Thymus (tissue), 11 donors: ENCODE data around the gene UBE4A. TPM values are rescaled to one million over a fixed set of nuclear protein-coding genes. Genes with fewer than 3 reads are reported as not detected.

Experiments
- DNase-seq, 9 donors: peaks; one replicate each; pipeline ENCODE4 v3.0.0-alpha.2; 2013; ENCODE audit warnings: low spot score in 9 of 9, low read depth in 6 of 9, missing footprints in 1 of 9
- H3K27ac ChIP-seq, 2 donors: one replicate each; pipeline ENCODE4 v1.5.1; 2013; ENCODE audit warnings: control low read depth in 1 of 2, low read depth in 1 of 2, low read length in 1 of 2, mild to moderate bottlenecking in 1 of 2, moderate library complexity in 1 of 2
- H3K27me3 ChIP-seq, 2 donors: one replicate each; pipeline ENCODE4 v1.5.1; 2013; ENCODE audit warnings: low read length in 1 of 2; ENCODE audit not compliant: control insufficient read depth in 2 of 2, insufficient read depth in 1 of 2
- H3K36me3 ChIP-seq, 2 donors: one replicate each; pipeline ENCODE4 v1.5.1; 2013; ENCODE audit warnings: low read length in 1 of 2, mild to moderate bottlenecking in 1 of 2, moderate library complexity in 1 of 2; ENCODE audit not compliant: control insufficient read depth in 2 of 2, insufficient read depth in 2 of 2
- H3K4me1 ChIP-seq, 2 donors: one replicate each; pipeline ENCODE4 v1.5.1; 2013; ENCODE audit warnings: low read length in 2 of 2; ENCODE audit not compliant: control insufficient read depth in 2 of 2, insufficient read depth in 2 of 2
- H3K4me3 ChIP-seq, 2 donors: one replicate each; pipeline ENCODE4 v1.5.1; 2013; ENCODE audit warnings: low read length in 2 of 2, control low read depth in 1 of 2, mild to moderate bottlenecking in 1 of 2
- H3K9me3 ChIP-seq, 2 donors: one replicate each; pipeline ENCODE4 v1.5.1; 2013; ENCODE audit warnings: low read length in 1 of 2, mild to moderate bottlenecking in 1 of 2; ENCODE audit not compliant: control insufficient read depth in 2 of 2, insufficient read depth in 1 of 2
- WGBS: extraction: QIAGEN DNeasy Blood & Tissue Kit; methylation state at CpG from one replicate; pipeline ENCODE4 v1.1.7; 2013; 5-methylcytosine and 5-hydroxymethylcytosine counted together
- polyA plus RNA-seq: library from polyadenylated mRNA; stranded (reverse); fragments of 200-250 nt; gene quantifications from one replicate; pipeline ENCODE4 v1.2.3, GENCODE V29; 2013
- total RNA-seq: library from RNA; stranded (reverse); fragments of 120-200 nt; gene quantifications from one replicate; pipeline ENCODE4 v1.2.4, GENCODE V29; 2013
- donor health status: healthy.

The UBE4A gene
- total and polyA plus RNA-seq, 2 donors: 22.2 to 40.6 TPM

DNA sequence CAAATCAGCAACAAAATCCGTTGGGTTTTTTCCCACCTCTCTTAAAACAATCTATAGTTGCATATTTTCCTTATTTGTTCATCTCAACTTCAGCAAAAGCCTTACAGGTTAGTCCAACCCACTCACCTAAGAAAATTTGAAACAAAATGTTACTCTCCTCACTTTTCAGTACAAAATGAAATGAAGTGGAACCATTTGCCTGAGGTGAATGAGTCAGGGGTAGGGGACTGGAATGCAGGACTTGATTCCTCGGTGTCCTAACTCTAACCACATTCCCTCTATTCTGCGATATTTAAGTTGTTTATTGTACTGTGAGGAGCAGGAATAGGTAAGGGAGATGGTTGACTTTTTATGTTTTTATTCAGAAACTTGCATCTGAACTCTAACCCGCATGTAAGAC lies 58.4 kb downstream of the UBE4A start:
- no peaks in the 10 kb centered on the region for H3K4me1 ChIP-seq
- no peaks in the 10 kb centered on the region for H3K27me3 ChIP-seq
- no peak for DNase-seq
- no peaks in the 10 kb centered on the region for H3K9me3 ChIP-seq
- no peak overlapping the region for H3K27ac ChIP-seq
- peaks cover 4 to 5% of the 10 kb centered on the region in 2 donors for H3K36me3 ChIP-seq
- 95% methylated on average over 4 of the region's 4 CpGs for WGBS
- no peak overlapping the region for H3K4me3 ChIP-seq

- H3K4me3 ChIP-seq: no peak overlapping the region
- no peaks in the 10 kb centered on the region for H3K9me3 ChIP-seq
- no peaks in the 10 kb centered on the region for H3K4me1 ChIP-seq
- H3K27ac ChIP-seq: no peak overlapping the region
- DNase-seq: no peak
- peaks cover 3% of the 10 kb centered on the region in 2 donors for H3K36me3 ChIP-seq
- no peaks in the 10 kb centered on the region for H3K27me3 ChIP-seq
- 92% methylated on average over 5 of the region's 5 CpGs for WGBS
These were observed 59.4 kb downstream of the UBE4A start for GRCh38 chr11:118418766-118419165.

- H3K4me1 ChIP-seq: no peaks in the 10 kb centered on the region
- H3K9me3 ChIP-seq: no peaks in the 10 kb centered on the region
- H3K4me3 ChIP-seq: no peak overlapping the region
- 2% methylated on average over 1 of the region's 1 CpG for WGBS
- H3K27me3 ChIP-seq: no peaks in the 10 kb centered on the region
- no peak overlapping the region for H3K27ac ChIP-seq
- no peak for DNase-seq
- H3K36me3 ChIP-seq: no peaks in the 10 kb centered on the region
These were observed 68.3 kb downstream of the UBE4A start for GRCh38 chr11:118427707-118428106.

- no peak overlapping the region for H3K27ac ChIP-seq
- H3K4me3 ChIP-seq: no peak overlapping the region
- H3K36me3 ChIP-seq: no peaks in the 10 kb centered on the region
- H3K4me1 ChIP-seq: peaks cover 7 to 17% of the 10 kb centered on the region in 2 donors
- 90% methylated on average over 2 of the region's 2 CpGs for WGBS
- DNase-seq: no peak
- no peaks in the 10 kb centered on the region for H3K27me3 ChIP-seq
- peaks cover 0 to 3% of the 10 kb centered on the region in 2 donors for H3K9me3 ChIP-seq
These were observed 71.6 kb downstream of the UBE4A start for GRCh38 chr11:118430956-118431355.

GRCh38 chr11:118434123-118434552 lies 74.7 kb downstream of the UBE4A start:
- peaks cover 0 to 3% of the 10 kb centered on the region in 2 donors for H3K9me3 ChIP-seq
- peak overlapping the region; percentile 85 to 95 for H3K4me3 ChIP-seq
- no peaks in the 10 kb centered on the region for H3K36me3 ChIP-seq
- WGBS: under 1% methylated on average over 9 of the region's 9 CpGs
- H3K4me1 ChIP-seq: peaks cover 11 to 28% of the 10 kb centered on the region in 2 donors
- H3K27me3 ChIP-seq: no peaks in the 10 kb centered on the region
- H3K27ac ChIP-seq: peak overlapping the region in 1 of 2 donors; percentile 97
- peak in 2 of 9 donors; percentile 9 to 55 for DNase-seq

GRCh38 chr11:118434553-118435289 lies 75.3 kb downstream of the UBE4A start:
- Histone ChIP-seq H3K4me1 (peaks cover 11 to 28% of the 10 kb centered on the region in 2 donors), H3K4me3 (peak overlapping the region; percentile 85 to 95), H3K36me3 (no peaks in the 10 kb centered on the region), H3K27ac (peak overlapping the region; percentile 25 to 97), H3K9me3 (peaks cover 0 to 3% of the 10 kb centered on the region in 2 donors), H3K27me3 (no peaks in the 10 kb centered on the region)
- under 1% methylated on average over 39 of the region's 39 CpGs for WGBS
- peak in 6 of 9 donors; percentile 29 to 73 (median 44) for DNase-seq

- Histone ChIP-seq H3K27me3 (no peaks in the 10 kb centered on the region), H3K4me1 (peaks cover 14 to 28% of the 10 kb centered on the region in 2 donors), H3K4me3 (peak overlapping the region; percentile 85 to 95), H3K27ac (peak overlapping the region; percentile 96 to 97), H3K9me3 (peaks cover 0 to 3% of the 10 kb centered on the region in 2 donors), H3K36me3 (peaks cover 0 to 3% of the 10 kb centered on the region in 2 donors)
- WGBS: under 1% methylated on average over 34 of the region's 34 CpGs
- peak in 8 of 9 donors; percentile 61 to 89 (median 72) for DNase-seq
These were observed 76.0 kb downstream of the UBE4A start for GRCh38 chr11:118435290-118435892.

DNA sequence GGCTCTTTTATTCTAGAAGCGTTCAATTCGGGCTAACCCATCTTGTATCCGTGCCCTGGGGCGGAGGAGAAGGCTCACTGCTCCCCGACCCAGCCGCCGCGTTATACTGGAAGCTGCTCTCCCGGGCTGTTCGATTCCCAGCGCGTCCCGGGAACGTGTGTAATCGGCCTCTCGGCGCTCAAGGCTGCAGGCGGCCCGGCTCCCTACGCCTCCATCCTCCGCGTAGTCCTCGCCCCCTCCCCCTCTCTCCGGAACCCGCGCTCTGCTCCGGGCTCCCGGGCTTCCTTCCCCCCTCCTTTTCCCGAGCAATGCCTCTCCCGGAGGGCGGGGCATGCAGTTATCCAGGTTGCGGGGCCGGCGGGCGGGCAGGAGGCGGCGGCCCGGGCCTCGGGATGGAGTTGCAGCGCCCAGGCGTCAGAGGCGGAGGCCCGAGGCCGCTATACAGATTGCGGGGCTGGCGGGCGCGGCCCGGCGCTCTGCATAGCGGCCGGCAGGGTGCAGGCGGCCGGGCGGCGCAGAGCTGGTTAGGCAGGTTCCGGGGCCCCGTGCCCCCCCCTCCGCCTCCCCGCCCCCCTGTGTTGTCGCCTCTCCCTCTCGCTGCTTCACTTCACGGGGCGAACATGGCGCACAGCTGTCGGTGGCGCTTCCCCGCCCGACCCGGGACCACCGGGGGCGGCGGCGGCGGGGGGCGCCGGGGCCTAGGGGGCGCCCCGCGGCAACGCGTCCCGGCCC lies 76.7 kb downstream of the UBE4A start, which contains the start of gene KMT2A:
Gene KMT2A (plus strand): TSS at position 600 of the 732 bp plus-strand sequence. CDS start 21 bp downstream, at position 621.
- under 1% methylated on average over 83 of the region's 83 CpGs for WGBS
- Histone ChIP-seq H3K4me3 (peak within 1 kb of the TSS; percentile 90 to 95), H3K27me3 (no peaks in the 10 kb centered on the region), H3K36me3 (peaks cover 0 to 7% of the 10 kb centered on the region in 2 donors), H3K27ac (peak within 1 kb of the TSS; percentile 96 to 98), H3K9me3 (peaks cover 0 to 3% of the 10 kb centered on the region in 2 donors), H3K4me1 (peaks cover 14 to 28% of the 10 kb centered on the region in 2 donors)
- peak; percentile 75 to 97 (median 93) for DNase-seq
